HG02678 (cell line): Measurements from ENCODE around the gene SMC2.

ENCODE experiments used
- ATAC-seq: cut with Tn5 transposase; IDR thresholded peaks from one replicate; pipeline ENCODE4 v1.9.1; 2021; ENCODE audit warnings: mild to moderate bottlenecking, moderate library complexity; ENCODE audit not compliant: unreplicated experiment

The SMC2 gene

DNA sequence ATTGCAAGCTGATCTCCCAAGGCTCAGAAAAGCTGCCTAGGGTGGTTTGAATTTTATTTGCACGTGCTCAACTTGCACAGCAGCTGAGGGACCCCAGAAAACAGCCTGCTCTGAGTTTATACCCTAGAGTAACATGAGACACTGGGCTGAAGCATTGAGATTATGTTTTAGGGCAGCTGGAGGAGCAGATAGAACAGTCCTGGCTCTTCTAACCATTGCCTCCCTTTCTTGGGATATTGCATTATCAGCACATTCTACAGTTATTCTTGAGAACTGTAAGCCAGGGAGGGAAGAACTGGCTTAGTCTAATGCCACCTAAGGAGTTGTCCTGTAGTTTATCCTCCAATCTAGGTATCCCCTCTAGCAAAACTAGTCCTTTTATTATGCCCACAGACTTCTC lies 10.3 kb downstream of the SMC2 start:
- ATAC-seq, result no peak

GRCh38 chr9:104107799-104108198 lies 13.7 kb downstream of the SMC2 start:
- no peak for ATAC-seq

DNA sequence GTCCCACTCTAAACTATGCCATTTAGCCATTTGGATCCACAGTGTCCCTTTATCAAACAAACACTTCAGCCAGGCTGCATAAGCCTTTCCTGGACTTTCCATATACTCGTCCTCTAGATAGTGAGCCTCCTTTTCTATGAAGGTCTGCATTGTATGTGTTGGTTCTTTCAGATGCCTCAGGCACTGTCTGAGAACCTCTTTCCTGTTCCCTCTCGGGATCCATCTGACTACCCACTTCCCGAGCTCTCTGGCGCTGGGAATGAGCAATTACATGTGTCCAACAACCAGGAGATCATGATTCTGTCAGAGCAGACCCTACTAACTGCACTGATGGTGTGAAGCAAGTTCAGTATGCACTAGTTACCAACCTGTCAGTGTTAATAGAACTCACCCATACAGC lies 14.2 kb downstream of the SMC2 start:
- no peak for ATAC-seq

DNA sequence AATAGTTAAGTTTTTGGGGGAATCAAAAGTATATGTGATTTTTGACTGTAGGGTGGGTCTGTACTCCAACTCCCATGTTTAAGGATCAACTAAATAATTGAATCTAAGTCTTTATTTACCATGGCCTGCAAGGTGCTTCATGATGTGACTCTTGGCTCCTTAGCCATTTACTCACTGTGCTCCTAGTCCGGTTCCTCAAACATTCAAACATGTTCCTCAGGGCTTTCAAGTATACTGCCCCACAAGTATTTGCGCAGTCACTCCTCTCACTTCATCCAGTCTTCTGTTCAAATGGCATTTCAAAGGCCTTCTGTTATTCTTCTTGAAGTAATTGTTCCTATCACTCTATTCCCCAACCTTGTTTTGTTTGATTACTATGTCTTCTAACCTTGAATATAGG lies 16.4 kb downstream of the SMC2 start:
- ATAC-seq, result no peak

DNA sequence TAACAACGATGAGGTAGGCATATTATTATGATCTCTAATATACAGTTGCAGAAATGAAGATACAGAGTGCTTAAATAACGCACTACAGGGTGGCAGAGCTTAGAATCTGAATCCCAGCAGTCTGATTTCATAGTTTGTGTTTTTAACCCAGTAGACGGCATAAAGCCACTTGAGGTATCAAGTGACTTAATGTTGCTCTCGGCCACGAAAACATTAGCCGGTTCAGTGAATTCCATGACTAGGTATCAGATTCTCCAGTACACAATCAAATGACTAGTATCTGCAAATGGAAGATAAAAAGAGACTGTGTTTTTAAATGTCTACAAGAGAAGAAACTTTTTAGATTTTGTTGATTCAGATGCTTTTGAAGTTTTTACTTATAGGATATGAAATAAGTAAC lies 24.8 kb downstream of the SMC2 start:
- ATAC-seq, result no peak

GRCh38 chr9:104121022-104121421 lies 26.9 kb downstream of the SMC2 start:
- no peak for ATAC-seq

GRCh38 chr9:104138243-104138868 lies 44.2 kb downstream of the SMC2 start:
- no peak for ATAC-seq

- no peak for ATAC-seq
These were observed 48.9 kb downstream of the SMC2 start for GRCh38 chr9:104142799-104143549.

DNA sequence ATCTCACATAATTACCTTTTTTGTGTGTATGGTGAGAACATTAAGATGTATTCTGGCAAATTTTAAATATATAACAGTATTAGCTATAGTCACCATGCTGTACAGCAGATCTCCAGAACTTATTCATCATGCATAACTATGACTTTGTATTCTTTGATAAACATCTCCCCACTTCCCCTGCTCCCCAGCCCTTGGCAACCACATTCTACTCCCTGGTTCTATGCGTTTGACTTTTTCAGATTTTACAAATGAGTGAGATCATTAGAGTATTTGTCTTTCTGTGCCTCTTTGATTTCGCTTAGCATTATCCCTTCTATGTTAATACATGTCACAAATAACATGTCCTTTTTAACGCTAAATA lies 49.4 kb downstream of the SMC2 start:
- ATAC-seq, result no peak

DNA sequence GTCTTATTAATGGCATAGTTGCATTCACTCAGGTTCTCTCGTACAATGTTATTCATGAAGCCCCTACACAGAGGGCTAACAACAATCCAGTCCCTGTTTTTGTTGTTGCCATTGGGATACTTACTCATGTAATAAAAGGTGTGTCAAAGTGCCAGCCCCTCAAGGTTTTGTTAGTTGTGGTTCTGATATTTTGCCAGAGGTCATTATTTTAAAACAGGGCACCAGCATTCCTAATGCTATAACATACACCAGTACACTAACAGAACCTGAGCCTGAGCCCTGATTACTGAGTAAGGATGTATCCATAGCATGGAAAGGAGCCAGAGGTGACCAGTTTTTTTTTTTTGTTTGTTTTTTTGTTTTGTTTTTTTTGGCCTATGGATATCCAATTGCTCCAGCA lies 50.2 kb downstream of the SMC2 start:
- no peak for ATAC-seq

GRCh38 chr9:104173067-104173466 lies 79.0 kb downstream of the SMC2 start:
- ATAC-seq, result no peak

- no peak for ATAC-seq
These were observed 83.0 kb downstream of the SMC2 start for GRCh38 chr9:104177003-104177611.

DNA sequence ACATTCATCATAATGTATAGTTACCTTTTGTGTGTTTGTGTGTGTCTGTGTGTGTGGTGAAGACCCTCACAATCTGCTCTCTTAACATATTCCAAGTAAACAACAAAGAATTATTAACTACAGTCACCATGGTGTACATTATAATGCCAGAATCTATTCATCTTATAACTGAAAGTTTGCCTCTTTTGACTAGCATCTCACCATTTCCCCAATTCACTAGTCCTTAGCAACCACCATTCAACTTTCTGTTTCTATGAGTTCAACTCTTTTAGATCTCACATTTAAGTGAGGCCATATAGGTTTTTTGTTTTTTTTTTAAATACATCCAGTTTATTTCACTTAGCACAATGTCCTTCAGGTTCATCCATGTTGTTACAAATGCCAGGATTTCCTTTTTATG lies 83.6 kb downstream of the SMC2 start:
- ATAC-seq, result peak; percentile 91
